Type B pancreatic cell (in vitro differentiated cells): ENCODE data around the gene TMEM196. TPM values are rescaled to one million over a fixed set of nuclear protein-coding genes. Genes with fewer than 3 reads are reported as not detected.

Experiments
- DNase-seq: peaks from one replicate; pipeline ENCODE4 v3.0.0; 2021; ENCODE audit warnings: mixed read lengths; ENCODE audit not compliant: unreplicated experiment; ENCODE audit errors: extremely low spot score
- H3K27ac Mint-ChIP-seq: 2 replicates; pipeline ENCODE4 v1.8.0; 2021; ENCODE audit warnings: mild to moderate bottlenecking, mixed read lengths
- H3K27me3 Mint-ChIP-seq: 2 replicates; pipeline ENCODE4 v1.8.0; 2021; ENCODE audit warnings: mixed read lengths
- H3K36me3 Mint-ChIP-seq: 2 replicates; pipeline ENCODE4 v1.8.0; 2021; ENCODE audit warnings: mixed read lengths
- H3K4me1 Mint-ChIP-seq: one replicate; pipeline ENCODE4 v1.8.0; 2021; ENCODE audit warnings: mixed read lengths; ENCODE audit not compliant: unreplicated experiment
- H3K4me3 Mint-ChIP-seq: 2 replicates; pipeline ENCODE4 v1.8.0; 2021; ENCODE audit warnings: mild to moderate bottlenecking, mixed read lengths
- H3K9me3 Mint-ChIP-seq: 2 replicates; pipeline ENCODE4 v1.8.0; 2021; ENCODE audit warnings: mixed read lengths
- CTCF ChIP-seq: fragments of 200-600 bp; sonication (generic); conservative IDR thresholded peaks from 2 replicates; pipeline ENCODE4 v1.5.0; 2021; ENCODE audit warnings: antibody characterized with exemption, mild to moderate bottlenecking
- total RNA-seq: library from RNA; stranded (reverse); gene quantifications from 2 replicates; pipeline ENCODE4 v1.2.1, GENCODE V29; 2021; ENCODE audit warnings: low replicate concordance

Gene TMEM196
- total RNA-seq, 1 donor from 2014 or later = 0.68 TPM

GRCh38 chr7:19754521-19755116, 18.8 kb downstream of the TMEM196 start:
- TF ChIP-seq CTCF = peak; percentile 93
- DNase-seq = no peak
- H3K27ac Mint-ChIP-seq = no peak overlapping the region
- H3K27me3 Mint-ChIP-seq = no peaks in the 10 kb centered on the region
- H3K9me3 Mint-ChIP-seq = no peaks in the 10 kb centered on the region
- no peak overlapping the region for H3K4me3 Mint-ChIP-seq
- H3K4me1 Mint-ChIP-seq = no peaks in the 10 kb centered on the region
- H3K36me3 Mint-ChIP-seq = no peaks in the 10 kb centered on the region

- TF ChIP-seq CTCF = no peak
- DNase-seq = no peak
- no peak overlapping the region for H3K27ac Mint-ChIP-seq
- H3K4me1 Mint-ChIP-seq = no peaks in the 10 kb centered on the region
- no peak overlapping the region for H3K4me3 Mint-ChIP-seq
- H3K36me3 Mint-ChIP-seq = no peaks in the 10 kb centered on the region
- no peaks in the 10 kb centered on the region for H3K27me3 Mint-ChIP-seq
- no peaks in the 10 kb centered on the region for H3K9me3 Mint-ChIP-seq
Observed at GRCh38 chr7:19752020-19752419, 21.4 kb downstream of the TMEM196 start.

- H3K4me1 Mint-ChIP-seq = no peaks in the 10 kb centered on the region
- no peaks in the 10 kb centered on the region for H3K27me3 Mint-ChIP-seq
- H3K9me3 Mint-ChIP-seq = no peaks in the 10 kb centered on the region
- no peak for DNase-seq
- no peak for TF ChIP-seq CTCF
- H3K27ac Mint-ChIP-seq = no peak overlapping the region
- no peak overlapping the region for H3K4me3 Mint-ChIP-seq
- no peaks in the 10 kb centered on the region for H3K36me3 Mint-ChIP-seq
Observed at GRCh38 chr7:19749658-19750057, 23.8 kb downstream of the TMEM196 start.

GRCh38 chr7:19747740-19748339, 25.6 kb downstream of the TMEM196 start:
- TF ChIP-seq CTCF = peak; percentile 87
- DNase-seq = no peak
- no peak overlapping the region for H3K4me3 Mint-ChIP-seq
- H3K27ac Mint-ChIP-seq = no peak overlapping the region
- no peaks in the 10 kb centered on the region for H3K36me3 Mint-ChIP-seq
- H3K4me1 Mint-ChIP-seq = no peaks in the 10 kb centered on the region
- H3K27me3 Mint-ChIP-seq = no peaks in the 10 kb centered on the region
- no peaks in the 10 kb centered on the region for H3K9me3 Mint-ChIP-seq

- no peak overlapping the region for H3K27ac Mint-ChIP-seq
- no peaks in the 10 kb centered on the region for H3K36me3 Mint-ChIP-seq
- H3K4me3 Mint-ChIP-seq = no peak overlapping the region
- H3K4me1 Mint-ChIP-seq = no peaks in the 10 kb centered on the region
- H3K27me3 Mint-ChIP-seq = no peaks in the 10 kb centered on the region
- no peak for DNase-seq
- no peak for TF ChIP-seq CTCF
- no peaks in the 10 kb centered on the region for H3K9me3 Mint-ChIP-seq
Observed at GRCh38 chr7:19744075-19744474, 29.3 kb downstream of the TMEM196 start.
